ENCODE results near the gene GPR153.
"Not testable (repeated sequence)": the region's sequence is repeated elsewhere in the genome, so short reads cannot be mapped to it uniquely, and the experiment has no call there.

The GPR153 gene

GRCh38 chr1:6260961-6261614 lies at the start of gene GPR153:
TSS of gene GPR153 (minus strand) at chr1:6261098. CDS start at chr1:6254905, 6,193 bp downstream.
- DNase-seq (ENCODE audit: low read depth), result no peak

- DNase-seq (ENCODE audit: low read depth), result no peak
These were observed 49.4 kb upstream of the GPR153 start for GRCh38 chr1:6310116-6310848.

GRCh38 chr1:6309564-6309963 lies 48.7 kb upstream of the GPR153 start:
- no peak for DNase-seq (ENCODE audit: low read depth)

GRCh38 chr1:6308449-6308848 lies 47.6 kb upstream of the GPR153 start:
- no peak for DNase-seq (ENCODE audit: low read depth)

GRCh38 chr1:6307682-6308081 lies 46.8 kb upstream of the GPR153 start:
- DNase-seq (ENCODE audit: low read depth), result not testable (repeated sequence)

- DNase-seq (ENCODE audit: low read depth), result no peak
These were observed 46.2 kb upstream of the GPR153 start for GRCh38 chr1:6307099-6307498.

- DNase-seq (ENCODE audit: low read depth), result no peak
These were observed 42.6 kb upstream of the GPR153 start for GRCh38 chr1:6303397-6304012.

GRCh38 chr1:6302568-6302967 lies 41.7 kb upstream of the GPR153 start:
- DNase-seq (ENCODE audit: low read depth), result no peak

- DNase-seq (ENCODE audit: low read depth), result peak; percentile 9
These were observed 40.6 kb upstream of the GPR153 start for GRCh38 chr1:6301526-6301925.

- no peak for DNase-seq (ENCODE audit: low read depth)
These were observed 39.6 kb upstream of the GPR153 start for GRCh38 chr1:6300342-6301048.

GRCh38 chr1:6299557-6300165 lies 38.8 kb upstream of the GPR153 start:
- no peak for DNase-seq (ENCODE audit: low read depth)

GRCh38 chr1:6298940-6299465 lies 38.1 kb upstream of the GPR153 start:
- DNase-seq (ENCODE audit: low read depth), result no peak

GRCh38 chr1:6298530-6298929 lies 37.6 kb upstream of the GPR153 start:
- DNase-seq (ENCODE audit: low read depth), result no peak

GRCh38 chr1:6295910-6296309 lies 35.0 kb upstream of the GPR153 start:
- no peak for DNase-seq (ENCODE audit: low read depth)

- no peak for DNase-seq (ENCODE audit: low read depth)
These were observed 34.1 kb upstream of the GPR153 start for GRCh38 chr1:6294890-6295556.

- DNase-seq (ENCODE audit: low read depth), result no peak
These were observed 33.4 kb upstream of the GPR153 start for GRCh38 chr1:6294080-6294889.

- DNase-seq (ENCODE audit: low read depth), result no peak
These were observed 31.2 kb upstream of the GPR153 start for GRCh38 chr1:6292102-6292501.

- no peak for DNase-seq (ENCODE audit: low read depth)
These were observed 27.8 kb upstream of the GPR153 start for GRCh38 chr1:6288665-6289064.

GRCh38 chr1:6288026-6288425 lies 27.1 kb upstream of the GPR153 start:
- no peak for DNase-seq (ENCODE audit: low read depth)

- DNase-seq (ENCODE audit: low read depth), result no peak
These were observed 26.6 kb upstream of the GPR153 start for GRCh38 chr1:6287431-6287886.

All from non-pigmented ciliary epithelial cell (primary cell).